Panc1 (cell line): ENCODE data around the gene THSD7A. TPM values are rescaled to one million over a fixed set of nuclear protein-coding genes. Genes with fewer than 3 reads are reported as not detected.

Experiments
- ATAC-seq: fragments of 200-7000 bp; cut with Tn5 transposase; 2 replicates; pipeline ENCODE4 v1.9.1; 2020; ENCODE audit warnings: mild to moderate bottlenecking, moderate library complexity
- BruUV-seq: library from RNA; stranded (reverse); fragments of 400-500 nt; replicated peaks from 2 replicates; lab custom pipeline; 2021; lab: Mats Ljungman, UMichigan
- CTCF ChIA-PET: fragments of 300-600 bp; sonication (Branson Sonifier 250); formaldehyde crosslinking; loops from one replicate; lab custom pipeline; 2022; ENCODE audit warnings: antibody characterized with exemption; lab: Charles Lee
- POLR2A ChIA-PET: fragments of 300-600 bp; sonication (Branson Sonifier 250); formaldehyde crosslinking; loops from one replicate; lab custom pipeline; 2022; ENCODE audit warnings: antibody characterized with exemption; lab: Charles Lee
- DNase-seq: peaks from one replicate; pipeline ENCODE4 v3.0.0-alpha.2; 2010; ENCODE audit warnings: low read depth, low spot score
- H3K27ac ChIP-seq: 2 replicates; pipeline ENCODE4 v1.5.1; 2011; ENCODE audit warnings: mild to moderate bottlenecking, low read length, inconsistent platforms
- H3K27me3 ChIP-seq: fragments of 200-500 bp; sonication (Bioruptor generic); 2 replicates; pipeline ENCODE4 v1.6.0; 2014; ENCODE audit warnings: low read length, inconsistent platforms; ENCODE audit not compliant: control insufficient read depth, insufficient read depth
- H3K36me3 ChIP-seq: fragments of 200-500 bp; sonication (Bioruptor generic); 2 replicates; pipeline ENCODE4 v1.5.1; 2014; ENCODE audit warnings: inconsistent platforms, mild to moderate bottlenecking, low read length, moderate library complexity; ENCODE audit not compliant: control insufficient read depth, insufficient read depth
- H3K4me1 ChIP-seq: 2 replicates; pipeline ENCODE4 v1.5.1; 2011; ENCODE audit warnings: inconsistent platforms, mild to moderate bottlenecking, low read length, moderate library complexity; ENCODE audit not compliant: control insufficient read depth, insufficient read depth
- H3K4me3 ChIP-seq, 2 experiments: 2 replicates each; pipeline ENCODE4 v1.5.1; 2011 to 2012; ENCODE audit warnings: low read depth in 2 of 2, low read length in 2 of 2, mild to moderate bottlenecking in 2 of 2, inconsistent platforms in 1 of 2, moderate library complexity in 1 of 2
- H3K9me3 ChIP-seq: fragments of 200-500 bp; sonication (Bioruptor generic); 2 replicates; pipeline ENCODE4 v1.5.1; 2014; ENCODE audit warnings: low read depth, mild to moderate bottlenecking, inconsistent platforms, low read length, moderate library complexity; ENCODE audit not compliant: control insufficient read depth, insufficient read depth
- CTCF ChIP-seq: fragments of 450-650 bp; IDR thresholded peaks from 2 replicates; pipeline ENCODE4 v1.5.1; 2017; ENCODE audit warnings: mild to moderate bottlenecking
- POLR2AphosphoS5 ChIP-seq: IDR thresholded peaks from 2 replicates; pipeline ENCODE4 v1.6.1; 2012; ENCODE audit warnings: mild to moderate bottlenecking, low read depth, low read length, moderate library complexity
- REST ChIP-seq, 2 experiments: IDR thresholded peaks; 2 replicates each; pipeline ENCODE4 v1.6.1; 2011 to 2012; ENCODE audit warnings: low read depth in 2 of 2, control low read depth in 1 of 2, low read length in 1 of 2, mild to moderate bottlenecking in 1 of 2, moderate library complexity in 1 of 2; ENCODE audit not compliant: insufficient read depth in 1 of 2
- SIN3A ChIP-seq: IDR thresholded peaks from 2 replicates; pipeline ENCODE4 v1.6.1; 2012; ENCODE audit warnings: low read depth, mild to moderate bottlenecking, low read length, moderate library complexity, borderline replicate concordance; ENCODE audit not compliant: insufficient read depth
- TCF7L2 ChIP-seq: IDR thresholded peaks from 2 replicates; pipeline ENCODE4 v1.6.1; 2011; ENCODE audit warnings: mild to moderate bottlenecking, low read depth, low read length, inconsistent platforms
- in situ Hi-C: cut with HindIII; loops from 2 replicates; pipeline ENCODE4 v1.10.0; 2016; ENCODE audit warnings: low sequenced_read_pairs, low pct_unique_long_range_greater_than_20kb
- intact Hi-C: fragments of 100-400 bp; cut with micrococcal nuclease; formaldehyde crosslinking; loops from one replicate; pipeline ENCODE4 v1.10.0; 2022; ENCODE audit not compliant: unreplicated experiment
- total RNA-seq: library from RNA; stranded (reverse); gene quantifications from one replicate; pipeline ENCODE4 v1.2.1, GENCODE V29; 2021; ENCODE audit not compliant: unreplicated experiment

THSD7A gene
- total RNA-seq, 1 experiment from 2014 or later = 38.6 TPM

- ATAC-seq (no peak), DNase-seq (no peak)
- no peak overlapping the region for H3K4me3 ChIP-seq
- BruUV-seq = no TSS peak
- TF ChIP-seq POLR2AphosphoS5 (no peak), REST (IDR thresholded peaks at IDR 0.05; ENCODE audit: insufficient read depth in 1 of 2, low read depth in 2 of 2, low read length in 1 of 2) (no peak), CTCF (no peak), SIN3A (no peak), TCF7L2 (no peak)
- in situ Hi-C loops = no loop called here
- H3K27me3 ChIP-seq = no peaks in the 10 kb centered on the region
- no peaks in the 10 kb centered on the region for H3K9me3 ChIP-seq
- POLR2A ChIA-PET = no interaction called here
- CTCF ChIA-PET = no interaction called here
- no peaks in the 10 kb centered on the region for H3K4me1 ChIP-seq
- intact Hi-C loops = no loop called here
- no peaks in the 10 kb centered on the region for H3K36me3 ChIP-seq
- no peak overlapping the region for H3K27ac ChIP-seq
These were observed 340.2 kb downstream of the THSD7A start for GRCh38 chr7:11491811-11492210.

GRCh38 chr7:11489280-11489679, 342.7 kb downstream of the THSD7A start:
- Histone ChIP-seq H3K9me3 (no peaks in the 10 kb centered on the region), H3K4me1 (no peaks in the 10 kb centered on the region), H3K27me3 (no peaks in the 10 kb centered on the region), H3K27ac (no peak overlapping the region), H3K4me3 (no peak overlapping the region), H3K36me3 (no peaks in the 10 kb centered on the region)
- TF ChIP-seq CTCF = no peak
- TF ChIP-seq TCF7L2 = no peak
- no peak for TF ChIP-seq POLR2AphosphoS5
- TF ChIP-seq REST (IDR thresholded peaks at IDR 0.05; ENCODE audit: insufficient read depth in 1 of 2, low read depth in 2 of 2, low read length in 1 of 2) = no peak
- no peak for TF ChIP-seq SIN3A
- DNase-seq (no peak), ATAC-seq (no peak)
- intact Hi-C loops = no loop called here
- CTCF ChIA-PET = no interaction called here
- in situ Hi-C loops = no loop called here
- BruUV-seq = no TSS peak
- POLR2A ChIA-PET = no interaction called here
